ENCODE data around the gene TRAF3IP1.

Gene TRAF3IP1

DNA sequence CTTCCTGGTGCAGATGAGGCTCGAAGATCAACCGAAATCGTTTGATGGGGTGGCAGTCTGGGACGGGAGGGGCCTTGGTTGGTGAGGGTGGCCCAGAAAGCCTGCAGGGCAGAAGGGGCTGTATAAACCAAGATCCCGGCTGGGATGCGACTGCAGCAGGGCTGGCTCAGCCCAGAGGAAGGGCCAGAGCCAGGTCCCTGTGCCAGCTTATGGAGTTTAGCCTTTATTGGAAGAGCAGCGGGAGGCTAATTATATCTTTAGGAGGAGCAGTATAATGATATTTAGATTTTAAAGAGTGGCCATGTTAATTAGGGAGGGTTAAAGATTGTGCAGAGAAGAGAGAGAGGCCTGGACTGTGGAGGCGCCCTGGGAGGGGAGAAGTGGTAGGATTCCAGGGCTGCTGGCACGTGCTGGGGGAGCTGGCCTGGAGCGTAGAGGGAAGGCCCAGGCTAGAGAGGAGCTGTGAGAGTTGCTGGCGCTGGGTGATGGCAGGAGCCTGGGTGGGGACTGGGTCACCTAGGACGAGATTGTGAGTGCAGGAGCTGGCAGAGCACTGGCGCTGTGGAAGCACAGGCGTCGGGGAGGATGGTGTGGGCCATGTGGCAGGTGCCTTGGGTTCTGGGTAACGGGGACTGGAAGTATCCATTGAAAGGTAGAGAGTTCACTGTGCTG, 25.1 kb downstream of the TRAF3IP1 start:
- POLR2A ChIA-PET (ENCODE audit: low non-redundant PET): no interaction called here
- CTCF ChIA-PET: interaction anchor here (0.6 kb wide), 2 partner anchors 411 to 615 kb away, joined by 3 to 4 read pairs; no protein-coding TSS in a partner anchor
- TF ChIP-seq, protein P1, sequence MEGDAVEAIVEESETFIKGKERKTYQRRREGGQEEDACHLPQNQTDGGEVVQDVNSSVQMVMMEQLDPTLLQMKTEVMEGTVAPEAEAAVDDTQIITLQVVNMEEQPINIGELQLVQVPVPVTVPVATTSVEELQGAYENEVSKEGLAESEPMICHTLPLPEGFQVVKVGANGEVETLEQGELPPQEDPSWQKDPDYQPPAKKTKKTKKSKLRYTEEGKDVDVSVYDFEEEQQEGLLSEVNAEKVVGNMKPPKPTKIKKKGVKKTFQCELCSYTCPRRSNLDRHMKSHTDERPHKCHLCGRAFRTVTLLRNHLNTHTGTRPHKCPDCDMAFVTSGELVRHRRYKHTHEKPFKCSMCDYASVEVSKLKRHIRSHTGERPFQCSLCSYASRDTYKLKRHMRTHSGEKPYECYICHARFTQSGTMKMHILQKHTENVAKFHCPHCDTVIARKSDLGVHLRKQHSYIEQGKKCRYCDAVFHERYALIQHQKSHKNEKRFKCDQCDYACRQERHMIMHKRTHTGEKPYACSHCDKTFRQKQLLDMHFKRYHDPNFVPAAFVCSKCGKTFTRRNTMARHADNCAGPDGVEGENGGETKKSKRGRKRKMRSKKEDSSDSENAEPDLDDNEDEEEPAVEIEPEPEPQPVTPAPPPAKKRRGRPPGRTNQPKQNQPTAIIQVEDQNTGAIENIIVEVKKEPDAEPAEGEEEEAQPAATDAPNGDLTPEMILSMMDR (conservative IDR thresholded peaks at IDR 0.05; ENCODE audit: low read depth): no peak
- no peak for DNase-seq (ENCODE audit: low spot score)
- H3K27ac ChIP-seq: no peak overlapping the region

DNA sequence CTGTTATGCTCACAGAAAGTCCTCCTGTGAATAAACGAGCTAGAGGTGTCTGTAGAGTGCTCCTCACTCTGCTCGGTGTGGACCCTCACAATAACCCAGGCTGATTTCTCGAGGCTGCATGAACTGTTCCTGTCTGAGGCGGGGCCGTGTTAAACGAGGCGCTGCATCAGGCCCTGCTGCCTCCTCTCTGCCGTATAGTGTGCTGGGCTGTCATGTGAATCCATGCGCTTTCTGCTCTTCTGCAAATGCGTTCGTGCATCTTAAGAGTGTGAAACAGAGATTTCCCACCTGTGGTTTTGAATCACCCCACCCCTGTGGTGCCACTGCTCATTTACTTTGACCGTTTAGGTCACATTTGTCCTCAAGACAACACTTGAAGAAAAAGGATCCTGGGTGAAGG, 26.2 kb downstream of the TRAF3IP1 start:
- no peak for DNase-seq (ENCODE audit: low spot score)
- CTCF ChIA-PET: interaction anchor here (0.5 to 0.7 kb wide), 3 partner anchors 11 to 638 kb away, joined by 3 to 7 read pairs (median 3); no protein-coding TSS in a partner anchor
- H3K27ac ChIP-seq: no peak overlapping the region
- POLR2A ChIA-PET (ENCODE audit: low non-redundant PET): no interaction called here
- TF ChIP-seq, protein P1 (conservative IDR thresholded peaks at IDR 0.05; ENCODE audit: low read depth): no peak

DNA sequence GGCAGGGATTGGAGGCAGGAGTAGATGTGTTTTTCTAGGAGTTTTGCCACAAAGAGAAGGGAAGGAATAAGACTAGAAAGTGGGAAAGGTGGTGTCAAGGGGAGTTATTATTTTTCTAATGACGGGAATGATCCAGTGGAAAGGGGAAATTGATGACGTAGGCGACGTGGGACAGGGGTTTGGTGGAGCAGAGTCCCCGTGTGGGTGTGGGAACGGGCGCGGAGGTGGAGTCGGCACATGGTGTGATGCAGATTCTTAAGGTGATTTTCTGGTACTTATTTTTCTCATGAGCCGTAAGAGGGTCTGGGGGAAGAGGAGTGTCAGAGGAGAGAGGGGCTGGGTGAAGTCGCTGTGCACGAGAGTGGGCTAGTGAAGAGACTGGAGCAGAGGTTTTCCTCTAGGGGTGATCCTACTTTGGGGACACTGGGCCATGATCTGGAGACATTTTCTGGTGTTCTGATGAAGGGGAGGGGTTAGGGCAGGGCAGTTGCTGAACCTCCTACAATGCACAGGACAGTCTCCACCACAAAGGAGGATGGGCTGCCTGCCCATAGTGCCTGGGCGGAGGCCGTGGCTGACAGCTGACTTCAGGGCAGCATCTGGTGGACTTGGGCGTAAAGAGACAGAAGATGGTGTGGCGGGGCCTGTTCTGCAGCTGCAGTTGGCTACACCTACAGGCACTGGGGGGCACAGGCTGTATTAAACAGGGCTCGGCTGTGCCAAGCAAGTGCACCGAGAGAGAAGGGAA, 30.0 kb downstream of the TRAF3IP1 start:
- DNase-seq (ENCODE audit: low spot score): no peak
- CTCF ChIA-PET: no interaction called here
- POLR2A ChIA-PET (ENCODE audit: low non-redundant PET): no interaction called here
- no peak overlapping the region for H3K27ac ChIP-seq
- TF ChIP-seq, protein P1 (conservative IDR thresholded peaks at IDR 0.05; ENCODE audit: low read depth): no peak

DNA sequence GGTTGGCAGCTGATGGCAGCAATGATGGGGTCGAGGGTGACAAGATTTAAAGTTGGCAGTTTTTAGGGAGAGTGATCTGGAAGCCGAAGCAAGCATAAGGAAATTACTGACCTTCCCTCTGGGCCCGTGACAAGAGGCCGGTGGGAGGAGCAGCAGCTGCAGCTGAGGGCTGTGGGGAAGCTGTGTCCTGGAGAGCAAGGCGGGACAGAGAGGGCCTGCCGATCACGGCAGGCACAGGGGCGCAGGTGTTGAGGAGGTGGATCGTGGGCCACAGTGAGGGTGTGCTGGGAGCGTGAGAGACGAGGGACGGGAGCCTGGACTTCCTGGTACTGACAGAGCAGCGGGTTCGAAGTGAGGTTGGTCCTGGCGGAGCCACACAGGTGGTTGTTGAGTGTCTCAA, 31.0 kb downstream of the TRAF3IP1 start:
- CTCF ChIA-PET: interaction anchor here (0.6 kb wide), 2 partner anchors 91 to 421 kb away, joined by 3 read pairs; no protein-coding TSS in a partner anchor
- POLR2A ChIA-PET (ENCODE audit: low non-redundant PET): no interaction called here
- H3K27ac ChIP-seq: no peak overlapping the region
- DNase-seq (ENCODE audit: low spot score): no peak
- TF ChIP-seq, protein P1 (conservative IDR thresholded peaks at IDR 0.05; ENCODE audit: low read depth): no peak

DNA sequence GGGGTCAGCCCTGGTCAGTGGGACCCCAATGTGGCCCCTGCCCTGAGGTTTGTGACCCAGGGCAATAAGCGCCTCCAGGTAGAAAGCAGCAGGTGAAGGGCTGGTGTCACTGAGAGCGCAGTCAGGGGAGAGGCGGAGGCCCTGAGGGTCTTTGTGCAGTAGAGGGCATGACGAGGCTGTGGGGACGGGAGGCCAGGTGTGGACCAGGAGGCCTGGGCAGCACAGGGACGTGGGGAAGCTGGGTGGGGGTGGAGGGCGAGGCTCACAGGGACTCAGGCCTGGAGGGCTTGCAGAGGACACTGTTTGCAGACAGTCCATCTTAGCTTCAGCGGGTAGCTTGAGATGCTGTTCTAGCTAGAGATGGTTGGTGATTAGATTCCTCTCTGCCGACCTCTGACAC, 32.0 kb downstream of the TRAF3IP1 start:
- H3K27ac ChIP-seq: no peak overlapping the region
- DNase-seq (ENCODE audit: low spot score): no peak
- ChIA-PET CTCF (interaction anchor here (0.6 kb wide), 1 partner anchor 146 kb away, joined by 3 read pairs; no protein-coding TSS in a partner anchor), POLR2A (ENCODE audit: low non-redundant PET) (no interaction called here)
- TF ChIP-seq, protein P1 (conservative IDR thresholded peaks at IDR 0.05; ENCODE audit: low read depth): no peak

DNA sequence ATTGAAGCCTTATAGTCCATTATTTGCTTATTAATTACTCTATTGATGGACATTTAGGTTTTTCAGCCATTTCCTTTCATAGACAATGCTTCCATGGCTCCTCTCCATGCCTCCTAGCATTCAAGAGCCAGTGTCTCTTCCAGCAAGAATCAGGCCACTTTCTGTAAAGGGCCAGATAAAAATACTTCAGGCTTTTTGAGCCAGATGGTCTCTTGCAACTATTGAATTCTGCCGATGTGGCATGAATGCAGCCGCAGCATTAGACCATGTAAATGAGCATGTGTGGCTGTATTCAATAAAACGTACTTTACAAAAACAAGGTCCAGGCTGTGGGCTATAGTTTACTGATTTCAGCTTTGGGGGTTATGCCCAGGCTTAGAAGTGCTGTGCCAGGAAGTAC, 38.5 kb downstream of the TRAF3IP1 start:
- no peak for DNase-seq (ENCODE audit: low spot score)
- TF ChIP-seq, protein P1 (conservative IDR thresholded peaks at IDR 0.05; ENCODE audit: low read depth): no peak
- ChIA-PET POLR2A (ENCODE audit: low non-redundant PET) (no interaction called here), CTCF (no interaction called here)
- no peak overlapping the region for H3K27ac ChIP-seq
